Chondrocyte (in vitro differentiated cells): Measurements from ENCODE around the gene GRHL1. TPM values are rescaled to one million over a fixed set of nuclear protein-coding genes. Genes with fewer than 3 reads are reported as not detected.
A peak's percentile ranks its signal among the peaks of the same experiment; 100 is the strongest.

Source experiments
- DNase-seq: peaks from one replicate; pipeline ENCODE4 v3.0.0; 2021; ENCODE audit warnings: mixed read lengths, low spot score
- H3K27ac Mint-ChIP-seq: one replicate; pipeline ENCODE4 v1.8.0; 2021; ENCODE audit warnings: mild to moderate bottlenecking, moderate library complexity, mixed read lengths; ENCODE audit not compliant: unreplicated experiment
- H3K27me3 Mint-ChIP-seq: 2 replicates; pipeline ENCODE4 v1.8.0; 2021; ENCODE audit warnings: low read depth, mixed read lengths
- H3K36me3 Mint-ChIP-seq: 2 replicates; pipeline ENCODE4 v1.8.0; 2021; ENCODE audit warnings: low read depth, mixed read lengths
- H3K4me1 Mint-ChIP-seq: 2 replicates; pipeline ENCODE4 v1.8.0; 2021; ENCODE audit warnings: low read depth, mild to moderate bottlenecking, mixed read lengths
- H3K4me3 Mint-ChIP-seq: one replicate; pipeline ENCODE4 v1.8.0; 2021; ENCODE audit warnings: mild to moderate bottlenecking, moderate library complexity, mixed read lengths; ENCODE audit not compliant: unreplicated experiment
- H3K9me3 Mint-ChIP-seq: 2 replicates; pipeline ENCODE4 v1.8.0; 2021; ENCODE audit warnings: low read depth, mixed read lengths
- CTCF ChIP-seq: fragments of 200-600 bp; sonication (generic); IDR thresholded peaks from 2 replicates; pipeline ENCODE4 v1.5.0; 2021; ENCODE audit warnings: antibody characterized with exemption, mild to moderate bottlenecking, moderate library complexity
- total RNA-seq: library from RNA; stranded (reverse); gene quantifications from 3 replicates; pipeline ENCODE4 v1.2.1, GENCODE V29; 2021

Gene GRHL1
- total RNA-seq, 1 donor from 2014 or later, result 0.42 TPM

- no peak for TF ChIP-seq CTCF
- DNase-seq, result no peak
- Mint-ChIP-seq H3K36me3 (no peaks in the 10 kb centered on the region), H3K4me1 (peaks cover 35% of the 10 kb centered on the region), H3K4me3 (no peak overlapping the region), H3K9me3 (no peaks in the 10 kb centered on the region), H3K27me3 (no peaks in the 10 kb centered on the region), H3K27ac (no peak overlapping the region)
Measured at GRCh38 chr2:10038716-10039115, 87.2 kb downstream of the GRHL1 start.

GRCh38 chr2:10039658-10040410 is 88.3 kb downstream of the GRHL1 start:
- no peak for TF ChIP-seq CTCF
- Mint-ChIP-seq H3K4me3 (no peak overlapping the region), H3K27me3 (no peaks in the 10 kb centered on the region), H3K27ac (no peak overlapping the region), H3K9me3 (no peaks in the 10 kb centered on the region), H3K36me3 (no peaks in the 10 kb centered on the region), H3K4me1 (peaks cover 40% of the 10 kb centered on the region)
- no peak for DNase-seq

- H3K27me3 Mint-ChIP-seq, result no peaks in the 10 kb centered on the region
- H3K4me1 Mint-ChIP-seq, result peaks cover 38% of the 10 kb centered on the region
- no peak overlapping the region for H3K27ac Mint-ChIP-seq
- no peak for DNase-seq
- no peaks in the 10 kb centered on the region for H3K9me3 Mint-ChIP-seq
- peak overlapping the region; percentile 12 for H3K4me3 Mint-ChIP-seq
- H3K36me3 Mint-ChIP-seq, result peaks cover 2% of the 10 kb centered on the region
- TF ChIP-seq CTCF, result no peak
Measured at GRCh38 chr2:10041711-10042110, 90.2 kb downstream of the GRHL1 start.

GRCh38 chr2:10042301-10043161 is 91.0 kb downstream of the GRHL1 start:
- no peak for DNase-seq
- Mint-ChIP-seq H3K27me3 (no peaks in the 10 kb centered on the region), H3K9me3 (no peaks in the 10 kb centered on the region), H3K36me3 (peaks cover 5% of the 10 kb centered on the region), H3K4me1 (peaks cover 31% of the 10 kb centered on the region), H3K4me3 (peak overlapping the region; percentile 83), H3K27ac (peak overlapping the region; percentile 96)
- TF ChIP-seq CTCF, result peak; percentile 47

GRCh38 chr2:10043256-10043905 is 91.9 kb downstream of the GRHL1 start, which contains the start of gene KLF11:
TSS of gene KLF11 (plus strand) at chr2:10043550. CDS start at chr2:10043717, 167 bp downstream.
- TF ChIP-seq CTCF, result no peak
- H3K36me3 Mint-ChIP-seq, result peaks cover 6% of the 10 kb centered on the region
- H3K27ac Mint-ChIP-seq, result peak within 1 kb of the TSS; percentile 96
- H3K27me3 Mint-ChIP-seq, result no peaks in the 10 kb centered on the region
- DNase-seq, result peak; percentile 93
- peak within 1 kb of the TSS; percentile 83 for H3K4me3 Mint-ChIP-seq
- H3K9me3 Mint-ChIP-seq, result no peaks in the 10 kb centered on the region
- H3K4me1 Mint-ChIP-seq, result peaks cover 28% of the 10 kb centered on the region
